ENCODE measurements around the gene ADCY1.

ADCY1 gene

GRCh38 chr7:45624392-45624760, 50.2 kb downstream of the ADCY1 start:
- no peak for DNase-seq (ENCODE audit: low spot score)

GRCh38 chr7:45625067-45625466, 50.9 kb downstream of the ADCY1 start:
- DNase-seq (ENCODE audit: low spot score): no peak

- DNase-seq (ENCODE audit: low spot score): no peak
Measured at GRCh38 chr7:45625714-45626440, 51.7 kb downstream of the ADCY1 start.

- no peak for DNase-seq (ENCODE audit: low spot score)
Measured at GRCh38 chr7:45626441-45627430, 52.6 kb downstream of the ADCY1 start.

GRCh38 chr7:45627691-45628456, 53.7 kb downstream of the ADCY1 start:
- DNase-seq (ENCODE audit: low spot score): no peak

GRCh38 chr7:45631569-45631968, 57.4 kb downstream of the ADCY1 start:
- no peak for DNase-seq (ENCODE audit: low spot score)

GRCh38 chr7:45636733-45637132, 62.6 kb downstream of the ADCY1 start:
- no peak for DNase-seq (ENCODE audit: low spot score)

- DNase-seq (ENCODE audit: low spot score): peak; percentile 31
Measured at GRCh38 chr7:45638916-45639315, 64.7 kb downstream of the ADCY1 start.

GRCh38 chr7:45642044-45642443, 67.9 kb downstream of the ADCY1 start:
- DNase-seq (ENCODE audit: low spot score): no peak

GRCh38 chr7:45643630-45644029, 69.5 kb downstream of the ADCY1 start:
- no peak for DNase-seq (ENCODE audit: low spot score)

GRCh38 chr7:45644237-45644636, 70.1 kb downstream of the ADCY1 start:
- DNase-seq (ENCODE audit: low spot score): no peak

- no peak for DNase-seq (ENCODE audit: low spot score)
Measured at GRCh38 chr7:45645141-45645969, 71.2 kb downstream of the ADCY1 start.

- no peak for DNase-seq (ENCODE audit: low spot score)
Measured at GRCh38 chr7:45646207-45646821, 72.1 kb downstream of the ADCY1 start.

GRCh38 chr7:45646996-45647825, 73.0 kb downstream of the ADCY1 start:
- no peak for DNase-seq (ENCODE audit: low spot score)

GRCh38 chr7:45647967-45648670, 74.0 kb downstream of the ADCY1 start:
- DNase-seq (ENCODE audit: low spot score): no peak

- DNase-seq (ENCODE audit: low spot score): no peak
Measured at GRCh38 chr7:45648671-45648995, 74.5 kb downstream of the ADCY1 start.

- no peak for DNase-seq (ENCODE audit: low spot score)
Measured at GRCh38 chr7:45649560-45650346, 75.6 kb downstream of the ADCY1 start.
